GM12878 (cell line): ENCODE measurements around the gene MIA3. TPM values are rescaled to one million over a fixed set of nuclear protein-coding genes. Genes with fewer than 3 reads are reported as not detected.

ENCODE experiments used
- BCL11A ChIP-seq: IDR thresholded peaks from 2 replicates; pipeline ENCODE4 v1.6.1; 2011; ENCODE audit warnings: low read depth, low read length
- CBFB ChIP-seq: IDR thresholded peaks from 2 replicates; pipeline ENCODE4 v1.6.1; 2016; ENCODE audit warnings: antibody characterized with exemption, low read depth
- CBX5 ChIP-seq: sonication (generic); IDR thresholded peaks from 2 replicates; pipeline ENCODE4 v1.6.1; 2016; ENCODE audit warnings: low read depth, moderate library complexity, mild to moderate bottlenecking, inconsistent platforms
- EED ChIP-seq: sonication (generic); IDR thresholded peaks from 2 replicates; pipeline ENCODE4 v1.6.1; 2016; ENCODE audit warnings: antibody characterized with exemption, low read depth
- EGR1 ChIP-seq, 2 experiments: IDR thresholded peaks; 1 replicate in 1 of 2; 2 replicates in 1 of 2; pipeline ENCODE4 v1.6.1; 2011 to 2012; ENCODE audit warnings: low read depth in 2 of 2, low read length in 2 of 2, borderline replicate concordance in 1 of 2, mild to moderate bottlenecking in 1 of 2, moderate library complexity in 1 of 2
- ETV6 ChIP-seq, 2 experiments: fragments of 450-650 bp in 1 of 2; IDR thresholded peaks in 1 of 2; conservative IDR thresholded peaks in 1 of 2; 2 replicates each; pipeline ENCODE4 v1.6.1; 2014; ENCODE audit warnings: antibody characterized with exemption in 1 of 2, borderline replicate concordance in 1 of 2, low read depth in 1 of 2, mild to moderate bottlenecking in 1 of 2, moderate library complexity in 1 of 2
- HDAC6 ChIP-seq: fragments of 200-600 bp; sonication (generic); IDR thresholded peaks from one replicate; pipeline ENCODE4 v1.8.0; 2017; ENCODE audit warnings: antibody characterized with exemption; ENCODE audit not compliant: unreplicated experiment
- IRF4 ChIP-seq: IDR thresholded peaks from 2 replicates; pipeline ENCODE4 v1.6.1; 2011; ENCODE audit warnings: low read depth, low read length
- KAT2A ChIP-seq: conservative IDR thresholded peaks from 2 replicates; pipeline ENCODE4 v1.6.1; 2011; ENCODE audit warnings: low read depth, low read length; ENCODE audit not compliant: control insufficient read depth
- MEF2B ChIP-seq: fragments of 450-650 bp; IDR thresholded peaks from 2 replicates; pipeline ENCODE4 v1.6.1; 2018; ENCODE audit warnings: mild to moderate bottlenecking, moderate library complexity; ENCODE audit not compliant: partially characterized antibody, poor library complexity, severe bottlenecking
- NBN ChIP-seq: fragments of 450-650 bp; IDR thresholded peaks from 2 replicates; pipeline ENCODE4 v1.6.1; 2016
- NRF1 ChIP-seq: conservative IDR thresholded peaks from 2 replicates; pipeline ENCODE4 v1.6.1; 2011; ENCODE audit warnings: mild to moderate bottlenecking, low read depth, low read length, improper control_type of control experiment
- PAX5 ChIP-seq: IDR thresholded peaks from 2 replicates; pipeline ENCODE4 v1.6.1; 2011; ENCODE audit warnings: low read depth, low read length, borderline replicate concordance
- POLR2A ChIP-seq: IDR thresholded peaks from 2 replicates; pipeline ENCODE4 v1.6.1; 2011; ENCODE audit warnings: low read depth, mild to moderate bottlenecking, low read length
- RCOR1 ChIP-seq: conservative IDR thresholded peaks from 2 replicates; pipeline ENCODE4 v1.6.1; 2012; ENCODE audit warnings: low read depth, low read length, improper control_type of control experiment
- RELA ChIP-seq: fragments of 450-650 bp; IDR thresholded peaks from 2 replicates; pipeline ENCODE4 v1.8.0; 2014; ENCODE audit warnings: borderline replicate concordance; ENCODE audit not compliant: partially characterized antibody
- SMAD5 ChIP-seq: IDR thresholded peaks from 2 replicates; pipeline ENCODE4 v1.6.1; 2016; ENCODE audit warnings: antibody characterized with exemption, low read depth
- SP1 ChIP-seq: IDR thresholded peaks from one replicate; pipeline ENCODE4 v1.6.1; 2011; ENCODE audit warnings: low read depth, low read length
- STAT3 ChIP-seq: IDR thresholded peaks from 2 replicates; pipeline ENCODE4 v1.6.1; 2011; ENCODE audit warnings: low read depth, low read length, improper control_type of control experiment
- TBL1XR1 ChIP-seq: IDR thresholded peaks from 2 replicates; pipeline ENCODE4 v1.6.1; 2012; ENCODE audit warnings: low read depth, low read length, improper control_type of control experiment
- polyA plus RNA-seq, 11 experiments: library from polyadenylated mRNA; depleted of rRNA in 4 of 11; unstranded in 6 of 11; stranded (reverse) in 5 of 11; fragments of >200 nt; fragmentation: Nextera tagmentation in 4 of 11; fragmentation: Illumina TruSeq in 1 of 11; extraction: Ambion mirVana in 4 of 11; extraction: Trizol in 1 of 11; gene quantifications; 1 replicate in 1 of 11; 2 replicates in 10 of 11; pipeline versions ENCODE4 v1.2.1 to v1.2.3, GENCODE V29; 2011 to 2016; ENCODE audit warnings: inconsistent platforms in 2 of 11, missing spikeins in 2 of 11, low read depth in 1 of 11
- total RNA-seq, 4 experiments: library from RNA; depleted of rRNA in 3 of 4; stranded (reverse); fragments of >200 nt in 3 of 4; fragmentation: Illumina TruSeq in 1 of 4; extraction: Trizol in 1 of 4; gene quantifications; 2 replicates each; pipeline versions ENCODE4 v1.2.1 to v1.2.3, GENCODE V29; 2013 to 2021
- TF ChIP-seq, protein P1 (sequence below): IDR thresholded peaks from 2 replicates; pipeline ENCODE4 v1.6.1; 2012; ENCODE audit warnings: low read depth, low read length, improper control_type of control experiment
- TF ChIP-seq, protein P2 (sequence below): fragments of 450-650 bp; IDR thresholded peaks from 2 replicates; pipeline ENCODE4 v1.6.1; 2016; ENCODE audit warnings: mild to moderate bottlenecking
- TF ChIP-seq, protein P3 (sequence below): IDR thresholded peaks from 2 replicates; pipeline ENCODE4 v1.6.1; 2012; ENCODE audit warnings: low read length, inconsistent platforms
- TF ChIP-seq, protein P4 (sequence below): fragments of 450-650 bp; conservative IDR thresholded peaks from 2 replicates; pipeline ENCODE4 v1.6.1; 2017; ENCODE audit warnings: mild to moderate bottlenecking, moderate library complexity
- TF ChIP-seq, protein P5 (sequence below): IDR thresholded peaks from 2 replicates; pipeline ENCODE4 v1.6.1; 2011; ENCODE audit warnings: low read depth, mild to moderate bottlenecking, low read length, moderate library complexity, borderline replicate concordance; ENCODE audit errors: extremely low read depth

Gene MIA3
- total and polyA plus RNA-seq, 10 of the 15 experiments (the other 5 are each of a cell fraction or from before 2014, with no cell fraction given) = 12.9 to 50.8 (median 30.3) TPM

DNA sequence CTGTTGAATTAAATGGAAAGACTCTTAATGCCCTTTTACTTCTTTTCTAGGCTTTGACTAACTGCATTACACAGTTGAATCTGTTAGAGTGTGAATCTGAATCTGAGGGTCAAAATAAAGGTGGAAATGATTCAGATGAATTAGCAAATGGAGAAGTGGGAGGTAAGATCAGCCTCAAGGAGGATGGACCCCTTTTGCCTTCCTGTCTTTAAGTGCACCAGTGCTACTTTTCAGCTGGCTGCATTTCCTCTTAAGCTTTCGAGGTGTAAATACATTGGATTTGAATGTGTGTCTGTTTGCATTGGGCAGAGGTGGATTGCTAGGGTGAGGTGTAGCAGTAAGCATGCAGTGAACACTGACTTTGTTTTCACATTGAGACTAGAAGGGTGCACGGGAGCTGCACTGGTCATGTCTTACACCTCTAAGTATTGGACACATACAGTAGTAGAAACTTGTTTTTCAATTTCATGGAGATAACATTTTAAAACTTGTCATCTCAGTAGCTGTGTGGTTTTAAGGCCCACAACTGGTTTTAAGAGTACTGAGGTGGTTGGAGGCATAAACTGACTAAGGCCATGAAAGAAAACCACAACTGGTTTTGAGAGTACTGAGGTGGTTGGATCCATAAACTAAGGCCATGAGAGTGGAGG is 35.4 kb downstream of the MIA3 start (continued):
- TF ChIP-seq SP1 = no peak
- TF ChIP-seq MEF2B = no peak
- TF ChIP-seq, protein P1, sequence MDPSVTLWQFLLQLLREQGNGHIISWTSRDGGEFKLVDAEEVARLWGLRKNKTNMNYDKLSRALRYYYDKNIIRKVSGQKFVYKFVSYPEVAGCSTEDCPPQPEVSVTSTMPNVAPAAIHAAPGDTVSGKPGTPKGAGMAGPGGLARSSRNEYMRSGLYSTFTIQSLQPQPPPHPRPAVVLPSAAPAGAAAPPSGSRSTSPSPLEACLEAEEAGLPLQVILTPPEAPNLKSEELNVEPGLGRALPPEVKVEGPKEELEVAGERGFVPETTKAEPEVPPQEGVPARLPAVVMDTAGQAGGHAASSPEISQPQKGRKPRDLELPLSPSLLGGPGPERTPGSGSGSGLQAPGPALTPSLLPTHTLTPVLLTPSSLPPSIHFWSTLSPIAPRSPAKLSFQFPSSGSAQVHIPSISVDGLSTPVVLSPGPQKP = no peak
- no peak for TF ChIP-seq KAT2A
- TF ChIP-seq NBN = no peak
- no peak for TF ChIP-seq NRF1
- peak; percentile 93 for TF ChIP-seq CBFB
- no peak for TF ChIP-seq SMAD5
- no peak for TF ChIP-seq POLR2A
- TF ChIP-seq BCL11A = 0 out of 2 replicates have a peak, but pooled peaks have one; percentile 49
- TF ChIP-seq EGR1 (IDR thresholded peaks at IDR 0.05; ENCODE audit: borderline replicate concordance in 1 of 2, low read depth in 2 of 2, low read length in 2 of 2) = no peak
- TF ChIP-seq PAX5 = 0 out of 2 replicates have a peak, but pooled peaks have one; percentile 11
- TF ChIP-seq EED = peak; percentile 73; the same call in 1 of the 2 replicates
- TF ChIP-seq, protein P2, sequence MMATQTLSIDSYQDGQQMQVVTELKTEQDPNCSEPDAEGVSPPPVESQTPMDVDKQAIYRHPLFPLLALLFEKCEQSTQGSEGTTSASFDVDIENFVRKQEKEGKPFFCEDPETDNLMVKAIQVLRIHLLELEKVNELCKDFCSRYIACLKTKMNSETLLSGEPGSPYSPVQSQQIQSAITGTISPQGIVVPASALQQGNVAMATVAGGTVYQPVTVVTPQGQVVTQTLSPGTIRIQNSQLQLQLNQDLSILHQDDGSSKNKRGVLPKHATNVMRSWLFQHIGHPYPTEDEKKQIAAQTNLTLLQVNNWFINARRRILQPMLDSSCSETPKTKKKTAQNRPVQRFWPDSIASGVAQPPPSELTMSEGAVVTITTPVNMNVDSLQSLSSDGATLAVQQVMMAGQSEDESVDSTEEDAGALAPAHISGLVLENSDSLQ = no peak
- TF ChIP-seq, protein P3, sequence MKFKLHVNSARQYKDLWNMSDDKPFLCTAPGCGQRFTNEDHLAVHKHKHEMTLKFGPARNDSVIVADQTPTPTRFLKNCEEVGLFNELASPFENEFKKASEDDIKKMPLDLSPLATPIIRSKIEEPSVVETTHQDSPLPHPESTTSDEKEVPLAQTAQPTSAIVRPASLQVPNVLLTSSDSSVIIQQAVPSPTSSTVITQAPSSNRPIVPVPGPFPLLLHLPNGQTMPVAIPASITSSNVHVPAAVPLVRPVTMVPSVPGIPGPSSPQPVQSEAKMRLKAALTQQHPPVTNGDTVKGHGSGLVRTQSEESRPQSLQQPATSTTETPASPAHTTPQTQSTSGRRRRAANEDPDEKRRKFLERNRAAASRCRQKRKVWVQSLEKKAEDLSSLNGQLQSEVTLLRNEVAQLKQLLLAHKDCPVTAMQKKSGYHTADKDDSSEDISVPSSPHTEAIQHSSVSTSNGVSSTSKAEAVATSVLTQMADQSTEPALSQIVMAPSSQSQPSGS = peak; percentile 78
- TF ChIP-seq, protein P4, sequence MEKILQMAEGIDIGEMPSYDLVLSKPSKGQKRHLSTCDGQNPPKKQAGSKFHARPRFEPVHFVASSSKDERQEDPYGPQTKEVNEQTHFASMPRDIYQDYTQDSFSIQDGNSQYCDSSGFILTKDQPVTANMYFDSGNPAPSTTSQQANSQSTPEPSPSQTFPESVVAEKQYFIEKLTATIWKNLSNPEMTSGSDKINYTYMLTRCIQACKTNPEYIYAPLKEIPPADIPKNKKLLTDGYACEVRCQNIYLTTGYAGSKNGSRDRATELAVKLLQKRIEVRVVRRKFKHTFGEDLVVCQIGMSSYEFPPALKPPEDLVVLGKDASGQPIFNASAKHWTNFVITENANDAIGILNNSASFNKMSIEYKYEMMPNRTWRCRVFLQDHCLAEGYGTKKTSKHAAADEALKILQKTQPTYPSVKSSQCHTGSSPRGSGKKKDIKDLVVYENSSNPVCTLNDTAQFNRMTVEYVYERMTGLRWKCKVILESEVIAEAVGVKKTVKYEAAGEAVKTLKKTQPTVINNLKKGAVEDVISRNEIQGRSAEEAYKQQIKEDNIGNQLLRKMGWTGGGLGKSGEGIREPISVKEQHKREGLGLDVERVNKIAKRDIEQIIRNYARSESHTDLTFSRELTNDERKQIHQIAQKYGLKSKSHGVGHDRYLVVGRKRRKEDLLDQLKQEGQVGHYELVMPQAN = no peak
- TF ChIP-seq STAT3 = no peak
- TF ChIP-seq, protein P5, sequence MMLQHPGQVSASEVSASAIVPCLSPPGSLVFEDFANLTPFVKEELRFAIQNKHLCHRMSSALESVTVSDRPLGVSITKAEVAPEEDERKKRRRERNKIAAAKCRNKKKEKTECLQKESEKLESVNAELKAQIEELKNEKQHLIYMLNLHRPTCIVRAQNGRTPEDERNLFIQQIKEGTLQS = no peak
- peak; percentile 32; the same call in 1 of the 2 replicates for TF ChIP-seq IRF4
- peak in 1 of 2 experiments; percentile 62; a peak in 1 of 4 replicates for TF ChIP-seq ETV6 (conservative IDR thresholded peaks at IDR 0.05 in 1 of 2, IDR thresholded peaks at IDR 0.05 in 1 of 2; ENCODE audit: borderline replicate concordance in 1 of 2, low read depth in 1 of 2)
- no peak for TF ChIP-seq CBX5
- no peak for TF ChIP-seq RELA
- TF ChIP-seq TBL1XR1 = 0 out of 2 replicates have a peak, but pooled peaks have one; percentile 32
- TF ChIP-seq RCOR1 = no peak
- TF ChIP-seq HDAC6 = no peak
